Ishikawa (cell line): Measurements from ENCODE around the gene EZH2.

Experiments used
- CEBPB ChIP-seq: IDR thresholded peaks from 2 replicates; pipeline ENCODE4 v1.6.1; 2012
- CREB1 ChIP-seq: IDR thresholded peaks from 2 replicates; pipeline ENCODE4 v1.6.1; 2012; ENCODE audit warnings: low read depth
- EGR1 ChIP-seq: IDR thresholded peaks from 2 replicates; pipeline ENCODE4 v1.6.1; 2012
- EP300 ChIP-seq: IDR thresholded peaks from 2 replicates; pipeline ENCODE4 v1.6.1; 2012; ENCODE audit warnings: borderline replicate concordance
- FOXM1 ChIP-seq: IDR thresholded peaks from 2 replicates; pipeline ENCODE4 v1.6.1; 2012; ENCODE audit warnings: low read depth, borderline replicate concordance
- NFIC ChIP-seq: IDR thresholded peaks from 2 replicates; pipeline ENCODE4 v1.6.1; 2012
- RAD21 ChIP-seq: IDR thresholded peaks from 2 replicates; pipeline ENCODE4 v1.6.1; 2012; ENCODE audit warnings: low read depth
- TAF1 ChIP-seq: IDR thresholded peaks from 2 replicates; pipeline ENCODE4 v1.6.1; 2012; ENCODE audit warnings: low read depth, mild to moderate bottlenecking
- TEAD4 ChIP-seq: IDR thresholded peaks from 2 replicates; pipeline ENCODE4 v1.6.1; 2012
- YY1 ChIP-seq: IDR thresholded peaks from 2 replicates; pipeline ENCODE4 v1.6.1; 2012; ENCODE audit warnings: low read depth
- TF ChIP-seq, protein P1 (sequence below): IDR thresholded peaks from 2 replicates; pipeline ENCODE4 v1.6.1; 2012
- TF ChIP-seq, protein P2 (sequence below): IDR thresholded peaks from 2 replicates; pipeline ENCODE4 v1.6.1; 2012; ENCODE audit warnings: low read depth, mild to moderate bottlenecking
- TF ChIP-seq, protein P3 (sequence below): IDR thresholded peaks from 2 replicates; pipeline ENCODE4 v1.6.1; 2012

DNA sequence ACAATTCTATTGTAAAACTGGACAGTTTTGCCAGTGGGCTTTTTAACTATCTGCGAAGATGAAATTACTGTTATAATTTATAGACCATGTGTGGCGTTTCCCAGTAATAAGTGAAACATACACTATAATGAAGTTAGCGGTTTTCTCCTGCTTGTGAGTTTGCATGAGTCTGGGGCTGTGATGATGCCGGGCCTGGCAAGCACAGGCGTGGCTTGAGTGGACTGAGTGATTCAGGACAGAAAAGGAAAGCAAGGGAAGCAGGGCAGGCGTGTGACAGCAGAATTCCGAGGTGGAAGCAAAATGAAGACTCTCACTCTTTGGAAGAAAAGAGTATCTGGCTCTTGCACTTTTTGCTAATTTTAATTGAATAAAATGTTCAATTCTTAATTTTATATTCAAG is 94.9 kb downstream of the EZH2 start:
- TF ChIP-seq RAD21, result no peak
- TF ChIP-seq, protein P1, sequence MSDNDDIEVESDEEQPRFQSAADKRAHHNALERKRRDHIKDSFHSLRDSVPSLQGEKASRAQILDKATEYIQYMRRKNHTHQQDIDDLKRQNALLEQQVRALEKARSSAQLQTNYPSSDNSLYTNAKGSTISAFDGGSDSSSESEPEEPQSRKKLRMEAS, result no peak
- TF ChIP-seq CEBPB, result no peak
- TF ChIP-seq, protein P2, sequence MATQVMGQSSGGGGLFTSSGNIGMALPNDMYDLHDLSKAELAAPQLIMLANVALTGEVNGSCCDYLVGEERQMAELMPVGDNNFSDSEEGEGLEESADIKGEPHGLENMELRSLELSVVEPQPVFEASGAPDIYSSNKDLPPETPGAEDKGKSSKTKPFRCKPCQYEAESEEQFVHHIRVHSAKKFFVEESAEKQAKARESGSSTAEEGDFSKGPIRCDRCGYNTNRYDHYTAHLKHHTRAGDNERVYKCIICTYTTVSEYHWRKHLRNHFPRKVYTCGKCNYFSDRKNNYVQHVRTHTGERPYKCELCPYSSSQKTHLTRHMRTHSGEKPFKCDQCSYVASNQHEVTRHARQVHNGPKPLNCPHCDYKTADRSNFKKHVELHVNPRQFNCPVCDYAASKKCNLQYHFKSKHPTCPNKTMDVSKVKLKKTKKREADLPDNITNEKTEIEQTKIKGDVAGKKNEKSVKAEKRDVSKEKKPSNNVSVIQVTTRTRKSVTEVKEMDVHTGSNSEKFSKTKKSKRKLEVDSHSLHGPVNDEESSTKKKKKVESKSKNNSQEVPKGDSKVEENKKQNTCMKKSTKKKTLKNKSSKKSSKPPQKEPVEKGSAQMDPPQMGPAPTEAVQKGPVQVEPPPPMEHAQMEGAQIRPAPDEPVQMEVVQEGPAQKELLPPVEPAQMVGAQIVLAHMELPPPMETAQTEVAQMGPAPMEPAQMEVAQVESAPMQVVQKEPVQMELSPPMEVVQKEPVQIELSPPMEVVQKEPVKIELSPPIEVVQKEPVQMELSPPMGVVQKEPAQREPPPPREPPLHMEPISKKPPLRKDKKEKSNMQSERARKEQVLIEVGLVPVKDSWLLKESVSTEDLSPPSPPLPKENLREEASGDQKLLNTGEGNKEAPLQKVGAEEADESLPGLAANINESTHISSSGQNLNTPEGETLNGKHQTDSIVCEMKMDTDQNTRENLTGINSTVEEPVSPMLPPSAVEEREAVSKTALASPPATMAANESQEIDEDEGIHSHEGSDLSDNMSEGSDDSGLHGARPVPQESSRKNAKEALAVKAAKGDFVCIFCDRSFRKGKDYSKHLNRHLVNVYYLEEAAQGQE, result no peak
- TF ChIP-seq EP300, result no peak
- no peak for TF ChIP-seq CREB1
- TF ChIP-seq FOXM1, result no peak
- TF ChIP-seq TEAD4, result no peak
- no peak for TF ChIP-seq EGR1
- no peak for TF ChIP-seq NFIC
- no peak for TF ChIP-seq TAF1
- no peak for TF ChIP-seq YY1
- TF ChIP-seq, protein P3, sequence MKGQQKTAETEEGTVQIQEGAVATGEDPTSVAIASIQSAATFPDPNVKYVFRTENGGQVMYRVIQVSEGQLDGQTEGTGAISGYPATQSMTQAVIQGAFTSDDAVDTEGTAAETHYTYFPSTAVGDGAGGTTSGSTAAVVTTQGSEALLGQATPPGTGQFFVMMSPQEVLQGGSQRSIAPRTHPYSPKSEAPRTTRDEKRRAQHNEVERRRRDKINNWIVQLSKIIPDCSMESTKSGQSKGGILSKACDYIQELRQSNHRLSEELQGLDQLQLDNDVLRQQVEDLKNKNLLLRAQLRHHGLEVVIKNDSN, result no peak
